Ovary (tissue), 3 donors: ENCODE measurements around the gene SLC39A11.

Experiments used
- EP300 ChIP-seq: sonication (generic); formaldehyde crosslinking; IDR thresholded peaks from one replicate; pipeline ENCODE4 v1.6.1; 2017; ENCODE audit warnings: antibody characterized with exemption
- POLR2A ChIP-seq: fragments of 450-650 bp; IDR thresholded peaks from one replicate; pipeline ENCODE4 v1.6.1; 2017; ENCODE audit warnings: antibody characterized with exemption, mild to moderate bottlenecking, moderate library complexity
- TF ChIP-seq, protein P1 (sequence below), 3 donors: fragments of 450-650 bp in 2 of 3; fragments of 200-600 bp in 1 of 3; IDR thresholded peaks; one replicate each; pipeline versions ENCODE4 v1.5.1 to v1.8.0; 2016 to 2022; ENCODE audit warnings: antibody characterized with exemption in 3 of 3, mild to moderate bottlenecking in 1 of 3
- donor health status: DM: no; HTN: no; CAD: no.

DNA sequence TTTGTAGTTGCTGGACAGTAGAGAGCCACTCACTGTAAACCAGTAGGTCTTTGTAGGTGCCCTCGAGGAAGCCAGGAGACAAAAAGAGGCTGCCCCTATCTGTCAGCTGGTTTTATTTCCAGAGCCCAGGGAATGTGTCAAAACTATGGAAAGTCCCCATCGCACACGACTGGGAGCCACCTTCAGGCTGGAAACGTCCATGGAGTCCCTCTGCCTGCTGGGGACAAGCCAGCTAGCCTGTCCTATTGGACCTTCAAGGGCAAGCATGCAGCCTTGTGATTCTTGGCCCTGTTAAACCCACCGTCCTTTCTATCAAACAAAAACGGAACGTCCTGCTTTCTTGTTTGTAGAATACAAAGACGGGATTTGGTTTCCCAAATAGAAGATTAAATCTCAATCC lies 289.8 kb downstream of the SLC39A11 start:
- no peak for TF ChIP-seq POLR2A
- TF ChIP-seq, protein P1, sequence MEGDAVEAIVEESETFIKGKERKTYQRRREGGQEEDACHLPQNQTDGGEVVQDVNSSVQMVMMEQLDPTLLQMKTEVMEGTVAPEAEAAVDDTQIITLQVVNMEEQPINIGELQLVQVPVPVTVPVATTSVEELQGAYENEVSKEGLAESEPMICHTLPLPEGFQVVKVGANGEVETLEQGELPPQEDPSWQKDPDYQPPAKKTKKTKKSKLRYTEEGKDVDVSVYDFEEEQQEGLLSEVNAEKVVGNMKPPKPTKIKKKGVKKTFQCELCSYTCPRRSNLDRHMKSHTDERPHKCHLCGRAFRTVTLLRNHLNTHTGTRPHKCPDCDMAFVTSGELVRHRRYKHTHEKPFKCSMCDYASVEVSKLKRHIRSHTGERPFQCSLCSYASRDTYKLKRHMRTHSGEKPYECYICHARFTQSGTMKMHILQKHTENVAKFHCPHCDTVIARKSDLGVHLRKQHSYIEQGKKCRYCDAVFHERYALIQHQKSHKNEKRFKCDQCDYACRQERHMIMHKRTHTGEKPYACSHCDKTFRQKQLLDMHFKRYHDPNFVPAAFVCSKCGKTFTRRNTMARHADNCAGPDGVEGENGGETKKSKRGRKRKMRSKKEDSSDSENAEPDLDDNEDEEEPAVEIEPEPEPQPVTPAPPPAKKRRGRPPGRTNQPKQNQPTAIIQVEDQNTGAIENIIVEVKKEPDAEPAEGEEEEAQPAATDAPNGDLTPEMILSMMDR (IDR thresholded peaks at IDR 0.05), result no peak
- no peak for TF ChIP-seq EP300
